ENCODE results near the gene DOCK8. TPM values are rescaled to one million over a fixed set of nuclear protein-coding genes. Genes with fewer than 3 reads are reported as not detected.
"Not testable (repeated sequence)": the region's sequence is repeated elsewhere in the genome, so short reads cannot be mapped to it uniquely, and the experiment has no call there.

The DOCK8 gene
- polyA plus RNA-seq, 3 donors: 2.4 to 12.4 (median 6.9) TPM

- H3K27ac ChIP-seq (ENCODE audit: low read depth, low read length): no peak overlapping the region
- 65 to 74% (median 67%) methylated on average over 6 of the region's 6 CpGs for WGBS, 3 donors
Measured at GRCh38 chr9:378263-378662, 163.6 kb downstream of the DOCK8 start.

- no peak overlapping the region for H3K27ac ChIP-seq (ENCODE audit: low read depth, low read length)
- WGBS, 3 donors: 87 to 94% (median 90%) methylated on average over 11 of the region's 11 CpGs
Measured at GRCh38 chr9:382383-382782, 167.7 kb downstream of the DOCK8 start.

DNA sequence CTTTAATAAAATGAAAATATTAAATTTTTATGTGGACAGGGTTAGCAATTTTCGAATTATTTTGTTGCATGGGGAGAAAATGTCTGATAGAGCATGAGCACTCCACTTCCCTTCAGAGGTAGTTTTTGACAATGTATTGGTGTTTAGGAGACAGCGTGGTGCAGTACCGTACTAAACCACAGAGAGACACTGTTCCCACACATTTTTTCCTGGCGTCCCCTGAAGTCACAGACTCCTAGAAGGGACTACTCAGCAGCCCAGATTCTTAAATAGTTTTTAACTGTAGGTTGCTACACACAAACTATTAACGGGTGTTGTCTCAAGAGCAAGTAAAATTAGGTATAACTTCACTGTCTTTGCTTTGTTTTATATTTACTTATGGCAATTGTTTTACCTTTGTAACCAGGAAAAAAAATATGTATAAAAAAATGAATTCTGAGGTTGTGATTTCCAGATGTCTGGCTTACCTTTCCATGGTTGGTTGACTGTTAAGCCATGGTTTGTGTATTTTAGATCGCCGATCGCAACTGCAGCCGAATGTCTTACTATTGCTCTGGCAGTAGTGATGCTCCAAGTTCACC lies 171.2 kb downstream of the DOCK8 start:
- H3K27ac ChIP-seq (ENCODE audit: low read depth, low read length): no peak overlapping the region
- 36 to 67% (median 58%) methylated on average over 9 of the region's 9 CpGs for WGBS, 3 donors

DNA sequence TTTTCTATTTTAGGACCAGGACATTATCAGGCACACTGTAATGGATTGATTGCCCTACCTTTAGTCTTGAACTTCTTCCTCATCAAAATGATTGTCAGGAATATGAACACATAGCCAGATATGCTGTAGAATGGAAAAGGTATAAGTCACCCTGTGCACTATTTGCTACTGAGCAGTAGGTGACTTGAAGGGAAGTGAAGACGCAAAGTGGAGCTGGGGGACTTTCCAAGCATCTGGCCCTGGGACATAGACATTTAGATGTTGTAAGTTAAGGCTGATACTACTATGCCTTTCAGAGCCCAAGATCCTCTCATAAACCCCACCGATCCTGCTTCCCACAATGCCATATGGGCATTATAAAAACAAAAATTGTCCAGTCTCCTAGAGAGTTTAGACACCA lies 174.5 kb downstream of the DOCK8 start:
- WGBS, 3 donors: 89 to 100% (median 98%) methylated on average over 2 of the region's 2 CpGs
- no peak overlapping the region for H3K27ac ChIP-seq (ENCODE audit: low read depth, low read length)

GRCh38 chr9:389758-390157 lies 175.1 kb downstream of the DOCK8 start:
- no peak overlapping the region for H3K27ac ChIP-seq (ENCODE audit: low read depth, low read length)
- WGBS, 3 donors: 84 to 94% (median 86%) methylated on average over 7 of the region's 7 CpGs

DNA sequence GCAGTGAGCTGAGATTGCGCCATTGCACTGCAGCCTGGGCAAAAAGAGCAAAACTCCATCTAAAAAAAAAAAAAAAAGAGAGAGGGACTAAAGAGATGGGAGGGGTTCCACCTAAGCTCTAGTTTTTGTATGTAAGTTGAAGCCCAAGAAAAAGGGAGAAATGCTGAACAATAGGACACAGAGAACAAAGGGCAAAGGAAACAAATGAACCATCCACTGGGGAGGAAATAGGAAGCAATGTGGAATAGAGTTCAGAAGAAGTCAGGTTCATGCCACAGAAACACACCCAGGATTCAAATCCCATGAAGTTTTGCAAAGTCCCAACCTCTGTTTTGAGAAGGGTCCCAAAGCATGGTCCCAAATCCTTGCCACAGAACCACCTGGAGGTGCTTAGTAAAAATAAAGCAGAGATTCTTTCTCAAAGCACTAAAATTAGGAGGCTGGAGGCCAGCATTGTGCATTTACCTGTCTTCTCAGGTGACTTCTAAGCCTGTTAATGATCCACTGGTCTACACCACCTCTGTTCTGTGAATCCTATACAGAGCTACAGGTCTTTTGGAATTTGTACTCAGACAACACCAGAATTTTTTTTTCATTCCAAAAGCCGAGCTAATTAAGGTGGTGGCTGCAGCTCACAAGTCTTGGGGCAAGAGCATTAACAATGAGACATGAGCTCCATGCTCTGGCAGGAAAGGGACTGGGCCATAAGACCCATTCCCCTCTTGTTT lies 177.6 kb downstream of the DOCK8 start:
- 96 to 98% (median 97%) methylated on average over 2 of the region's 2 CpGs for WGBS, 3 donors
- no peak overlapping the region for H3K27ac ChIP-seq (ENCODE audit: low read depth, low read length)

DNA sequence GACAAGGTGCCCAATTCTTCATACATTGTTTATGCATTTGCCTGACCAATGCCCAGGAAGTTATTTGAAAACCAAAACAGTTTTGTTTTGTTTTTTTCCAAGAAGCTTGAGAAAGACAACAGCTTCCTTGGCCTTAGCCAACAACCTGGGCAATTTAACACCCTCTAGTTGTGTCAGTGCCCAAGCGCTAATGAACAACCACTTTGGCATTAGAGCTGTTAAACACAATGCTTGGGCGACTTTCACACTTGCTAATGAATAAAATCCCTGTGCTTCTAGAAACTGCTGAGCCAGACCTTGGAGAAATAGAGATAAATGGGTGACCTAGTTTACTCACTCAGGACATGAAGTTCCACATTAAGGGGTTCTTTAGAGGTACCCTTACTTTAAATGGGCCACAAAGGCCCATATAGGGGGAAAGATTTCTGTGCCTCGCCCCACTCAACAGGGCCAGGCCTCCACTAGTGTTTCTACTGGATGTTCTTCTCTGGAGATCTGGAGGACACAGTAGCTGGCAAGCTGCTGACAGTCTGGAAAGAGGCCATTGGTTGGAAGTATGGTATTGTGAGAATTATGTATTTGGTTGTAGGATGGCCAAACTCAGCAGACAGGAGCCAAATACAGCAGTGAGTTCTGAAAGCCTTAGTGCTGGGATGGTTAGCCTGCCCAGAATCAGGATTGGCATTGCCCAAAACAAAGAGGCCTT lies 179.8 kb downstream of the DOCK8 start:
- WGBS, 3 donors: 82 to 94% (median 89%) methylated on average over 3 of the region's 3 CpGs
- H3K27ac ChIP-seq (ENCODE audit: low read depth, low read length): no peak overlapping the region

GRCh38 chr9:396396-396795 lies 181.7 kb downstream of the DOCK8 start:
- 94 to 97% (median 96%) methylated on average over 3 of the region's 3 CpGs for WGBS, 3 donors

GRCh38 chr9:398085-398484 lies 183.4 kb downstream of the DOCK8 start:
- 89 to 96% (median 91%) methylated on average over 5 of the region's 5 CpGs for WGBS, 3 donors

More at GRCh38 chr9:396396-396795, 181.7 kb downstream of the DOCK8 start:
- H3K27ac ChIP-seq (ENCODE audit: low read depth, low read length): no peak overlapping the region

GRCh38 chr9:401223-401622 lies 186.6 kb downstream of the DOCK8 start:
- H3K27ac ChIP-seq (ENCODE audit: low read depth, low read length): no peak overlapping the region
- WGBS, 3 donors: 79 to 86% (median 81%) methylated on average over 3 of the region's 3 CpGs

More at GRCh38 chr9:398085-398484, 183.4 kb downstream of the DOCK8 start:
- no peak overlapping the region for H3K27ac ChIP-seq (ENCODE audit: low read depth, low read length)

GRCh38 chr9:404234-404633 lies 189.6 kb downstream of the DOCK8 start:
- H3K27ac ChIP-seq (ENCODE audit: low read depth, low read length): no peak overlapping the region
- 75 to 95% (median 92%) methylated on average over 3 of the region's 3 CpGs for WGBS, 3 donors

GRCh38 chr9:405341-405740 lies 190.7 kb downstream of the DOCK8 start:
- whole genome bisulfite sequencing, 3 donors: 56 to 77% (median 59%) methylated on average over 1 of the region's 1 CpG
- no peak overlapping the region for H3K27ac ChIP-seq (ENCODE audit: low read depth, low read length)

DNA sequence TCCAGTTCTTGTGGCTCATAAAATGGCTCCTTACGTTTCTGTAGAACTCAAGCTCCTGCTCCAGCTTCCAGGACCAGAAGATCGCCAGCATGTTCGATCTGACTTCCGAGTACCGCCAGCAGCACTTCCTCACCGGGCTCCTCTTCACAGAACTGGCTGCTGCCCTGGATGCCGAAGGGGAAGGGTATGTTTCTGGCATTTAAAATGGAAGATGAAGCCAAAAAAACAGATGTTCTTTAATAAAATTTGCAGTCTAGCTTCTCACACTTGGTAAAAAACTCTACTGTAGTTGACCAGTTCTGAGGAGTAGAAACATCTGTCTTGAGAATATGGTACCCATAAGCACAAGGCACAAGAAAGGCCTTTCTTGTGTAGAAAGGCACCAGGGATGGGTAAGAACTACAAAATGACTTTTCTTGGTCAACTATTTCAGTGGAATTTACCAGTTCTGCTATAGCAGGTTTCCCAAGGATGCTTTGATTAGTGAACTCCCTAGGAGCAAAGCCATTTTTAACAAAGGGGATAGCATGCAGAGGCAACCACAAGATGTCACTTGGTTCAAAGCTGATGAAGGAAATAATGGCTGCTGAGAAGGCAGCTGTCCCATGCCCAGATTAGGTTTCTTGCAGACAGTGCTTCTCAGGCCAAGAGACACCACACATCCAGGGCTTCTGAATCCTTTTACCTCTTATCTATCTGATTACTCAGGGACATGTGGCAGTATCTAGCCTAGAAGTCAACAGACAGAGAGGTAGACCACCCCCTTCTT lies 192.4 kb downstream of the DOCK8 start:
- 92 to 97% (median 96%) methylated on average over 7 of the region's 7 CpGs for WGBS, 3 donors
- no peak overlapping the region for H3K27ac ChIP-seq (ENCODE audit: low read depth, low read length)

DNA sequence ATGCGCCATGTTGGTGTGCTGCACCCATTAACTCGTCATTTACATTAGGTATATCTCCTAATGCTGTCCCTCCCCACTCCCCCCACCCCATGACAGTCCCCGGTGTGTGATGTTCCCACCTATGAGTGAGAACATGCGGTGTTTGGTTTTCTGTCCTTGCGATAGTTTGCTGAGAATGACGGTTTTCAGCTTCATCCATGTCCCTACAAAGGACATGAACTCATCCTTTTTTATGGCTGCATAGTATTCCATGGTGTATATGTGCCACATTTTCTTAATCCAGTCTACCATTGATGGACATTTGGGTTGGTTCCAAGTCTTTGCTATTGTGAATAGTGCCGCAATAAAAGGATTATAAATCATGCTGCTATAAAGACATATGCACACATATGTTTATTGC lies 195.0 kb downstream of the DOCK8 start:
- WGBS, 3 donors: 91 to 96% (median 93%) methylated on average over 7 of the region's 7 CpGs
- H3K27ac ChIP-seq (ENCODE audit: low read depth, low read length): not testable (repeated sequence)

GRCh38 chr9:414595-414994 lies 199.9 kb downstream of the DOCK8 start:
- WGBS, 3 donors: 48 to 95% (median 93%) methylated on average over 5 of the region's 5 CpGs

GRCh38 chr9:419571-420171 lies 205.0 kb downstream of the DOCK8 start:
- H3K27ac ChIP-seq (ENCODE audit: low read depth, low read length): no peak overlapping the region
- 77 to 83% (median 78%) methylated on average over 5 of the region's 5 CpGs for WGBS, 3 donors

More at GRCh38 chr9:414595-414994, 199.9 kb downstream of the DOCK8 start:
- no peak overlapping the region for H3K27ac ChIP-seq (ENCODE audit: low read depth, low read length)

GRCh38 chr9:421896-422295 lies 207.2 kb downstream of the DOCK8 start:
- 85 to 91% (median 90%) methylated on average over 6 of the region's 6 CpGs for WGBS, 3 donors

DNA sequence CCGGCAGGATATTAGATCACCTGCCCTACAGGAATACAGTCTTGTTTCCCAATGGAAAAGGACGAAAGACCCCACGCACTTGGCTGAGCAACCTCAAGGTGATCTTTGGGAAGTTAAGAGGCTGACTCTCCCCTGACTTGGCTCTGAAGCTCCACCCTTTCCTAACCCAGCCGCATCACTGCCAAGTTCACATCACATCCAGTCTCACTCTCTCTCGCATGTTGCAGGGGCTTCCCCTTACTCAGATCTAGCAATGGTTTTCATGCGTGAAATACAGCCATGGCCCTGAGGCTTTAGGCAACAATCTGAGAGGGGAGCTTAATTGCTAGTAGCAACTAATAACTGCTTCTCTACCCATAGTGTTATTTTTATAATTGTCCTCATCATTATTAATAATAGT lies 211.6 kb downstream of the DOCK8 start:
- WGBS, 3 donors: 84 to 93% (median 85%) methylated on average over 6 of the region's 6 CpGs
- H3K27ac ChIP-seq (ENCODE audit: low read depth, low read length): no peak overlapping the region

More at GRCh38 chr9:421896-422295, 207.2 kb downstream of the DOCK8 start:
- no peak overlapping the region for H3K27ac ChIP-seq (ENCODE audit: low read depth, low read length)

Data from adipose tissue (tissue), 3 donors.